DND-41 (cell line): ENCODE measurements around the gene TIPARP.

Source experiments
- ATAC-seq: fragments of 200-7000 bp; cut with Tn5 transposase; 3 replicates; pipeline ENCODE4 v1.9.1; 2021; ENCODE audit warnings: low read depth; ENCODE audit not compliant: insufficient read depth
- DNase-seq: peaks from one replicate; pipeline ENCODE4 v3.0.0-alpha.2; 2020
- H2AFZ ChIP-seq: 2 replicates; pipeline ENCODE4 v1.6.0; 2012; ENCODE audit warnings: low read depth, low read length
- H3K27ac ChIP-seq: 2 replicates; pipeline ENCODE4 v1.5.1; 2012; ENCODE audit warnings: low read length, inconsistent platforms
- H3K27me3 ChIP-seq: fragments of 200-600 bp; sonication (generic); 2 replicates; pipeline ENCODE4 v1.6.0; 2012; ENCODE audit warnings: low read length, mild to moderate bottlenecking, inconsistent platforms; ENCODE audit not compliant: insufficient read depth, poor library complexity
- H3K36me3 ChIP-seq: 2 replicates; pipeline ENCODE4 v1.5.1; 2012; ENCODE audit warnings: low read length, inconsistent platforms; ENCODE audit not compliant: insufficient read depth
- H3K4me1 ChIP-seq: 2 replicates; pipeline ENCODE4 v1.5.1; 2012; ENCODE audit warnings: mild to moderate bottlenecking, low read length; ENCODE audit not compliant: insufficient read depth
- H3K4me2 ChIP-seq: 2 replicates; pipeline ENCODE4 v1.6.0; 2012; ENCODE audit warnings: mild to moderate bottlenecking, moderate library complexity, low read length, inconsistent platforms; ENCODE audit not compliant: insufficient read depth
- H3K4me3 ChIP-seq, 2 experiments: fragments of 200-600 bp in 1 of 2; shearing (Covaris generic) in 1 of 2; 2 replicates each; pipeline ENCODE4 v1.5.1; 2012 to 2016; ENCODE audit warnings: inconsistent platforms in 2 of 2, low read length in 2 of 2, mild to moderate bottlenecking in 2 of 2, low read depth in 1 of 2, moderate library complexity in 1 of 2
- H3K79me2 ChIP-seq: 2 replicates; pipeline ENCODE4 v1.6.0; 2012; ENCODE audit warnings: low read length, inconsistent platforms; ENCODE audit not compliant: insufficient read depth
- H3K9ac ChIP-seq: 2 replicates; pipeline ENCODE4 v1.6.0; 2012; ENCODE audit warnings: low read depth, mild to moderate bottlenecking, inconsistent platforms, low read length, moderate library complexity
- H3K9me3 ChIP-seq: 2 replicates; pipeline ENCODE4 v1.5.1; 2012; ENCODE audit warnings: low read length, moderate library complexity, mild to moderate bottlenecking, inconsistent platforms; ENCODE audit not compliant: insufficient read depth, severe bottlenecking
- H4K20me1 ChIP-seq: 2 replicates; pipeline ENCODE4 v1.6.0; 2012; ENCODE audit warnings: low read length; ENCODE audit not compliant: insufficient read depth
- EZH2 ChIP-seq: IDR thresholded peaks from 3 replicates; pipeline ENCODE4 v1.6.1; 2012; ENCODE audit warnings: borderline replicate concordance, low read depth, mild to moderate bottlenecking, moderate library complexity, low read length, inconsistent platforms; ENCODE audit not compliant: severe bottlenecking
- TF ChIP-seq, protein P1 (sequence below): IDR thresholded peaks from 2 replicates; pipeline ENCODE4 v1.5.1; 2012; ENCODE audit warnings: borderline replicate concordance, low read length, moderate library complexity, mild to moderate bottlenecking; ENCODE audit not compliant: poor library complexity, severe bottlenecking; ENCODE audit errors: extremely low read depth

TIPARP gene

DNA sequence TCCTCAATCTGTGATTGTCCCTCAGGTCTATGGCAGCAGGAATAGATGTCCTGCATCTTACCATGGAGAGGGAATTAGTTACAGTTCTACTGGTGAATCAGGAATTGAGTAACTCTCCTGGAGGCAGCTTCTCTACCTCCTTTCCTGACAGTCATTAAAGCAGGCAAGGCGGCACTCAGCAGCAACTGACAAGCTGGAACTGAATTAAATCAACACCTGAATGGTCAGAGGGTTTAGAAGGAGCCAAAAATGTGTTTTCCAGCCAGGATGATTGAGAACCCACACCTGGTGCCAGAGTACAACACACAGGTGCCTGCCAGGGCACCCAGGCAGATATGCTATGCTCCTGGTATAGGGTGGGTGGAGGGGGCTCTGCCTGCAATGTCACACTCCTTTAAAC is 43.1 kb upstream of the TIPARP start:
- Histone ChIP-seq H4K20me1 (no peaks in the 10 kb centered on the region; the same call in 1 of the 2 replicates), H3K4me2 (no peak overlapping the region), H3K27ac (no peak overlapping the region), H2AFZ (no peak overlapping the region), H3K9ac (no peak overlapping the region), H3K36me3 (no peaks in the 10 kb centered on the region), H3K4me3 (no peak overlapping the region), H3K79me2 (no peaks in the 10 kb centered on the region), H3K27me3 (peaks cover 9% of the 10 kb centered on the region), H3K9me3 (no peaks in the 10 kb centered on the region), H3K4me1 (no peaks in the 10 kb centered on the region)
- ATAC-seq (no peak), DNase-seq (no peak)
- TF ChIP-seq, protein P1, sequence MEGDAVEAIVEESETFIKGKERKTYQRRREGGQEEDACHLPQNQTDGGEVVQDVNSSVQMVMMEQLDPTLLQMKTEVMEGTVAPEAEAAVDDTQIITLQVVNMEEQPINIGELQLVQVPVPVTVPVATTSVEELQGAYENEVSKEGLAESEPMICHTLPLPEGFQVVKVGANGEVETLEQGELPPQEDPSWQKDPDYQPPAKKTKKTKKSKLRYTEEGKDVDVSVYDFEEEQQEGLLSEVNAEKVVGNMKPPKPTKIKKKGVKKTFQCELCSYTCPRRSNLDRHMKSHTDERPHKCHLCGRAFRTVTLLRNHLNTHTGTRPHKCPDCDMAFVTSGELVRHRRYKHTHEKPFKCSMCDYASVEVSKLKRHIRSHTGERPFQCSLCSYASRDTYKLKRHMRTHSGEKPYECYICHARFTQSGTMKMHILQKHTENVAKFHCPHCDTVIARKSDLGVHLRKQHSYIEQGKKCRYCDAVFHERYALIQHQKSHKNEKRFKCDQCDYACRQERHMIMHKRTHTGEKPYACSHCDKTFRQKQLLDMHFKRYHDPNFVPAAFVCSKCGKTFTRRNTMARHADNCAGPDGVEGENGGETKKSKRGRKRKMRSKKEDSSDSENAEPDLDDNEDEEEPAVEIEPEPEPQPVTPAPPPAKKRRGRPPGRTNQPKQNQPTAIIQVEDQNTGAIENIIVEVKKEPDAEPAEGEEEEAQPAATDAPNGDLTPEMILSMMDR: no peak
- no peak for TF ChIP-seq EZH2

DNA sequence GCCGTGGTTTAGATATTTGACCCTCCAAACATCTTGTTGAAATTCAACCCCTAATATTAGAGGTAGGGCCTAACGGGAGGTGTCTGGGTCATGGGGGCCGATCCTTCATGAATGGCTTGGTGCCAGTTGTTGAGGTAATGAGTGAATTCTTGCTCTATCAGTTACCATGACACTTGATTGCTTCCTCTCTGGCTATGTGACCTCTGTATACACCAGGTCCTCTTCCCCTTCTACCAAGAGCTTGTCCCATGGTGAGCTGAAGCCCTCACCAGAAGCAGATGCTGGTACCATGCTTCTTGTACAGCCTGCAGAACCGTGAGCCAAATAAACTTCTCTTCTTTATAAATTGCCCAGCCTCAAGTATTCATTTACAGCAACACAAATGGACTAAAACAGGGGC is 41.8 kb upstream of the TIPARP start:
- Histone ChIP-seq H3K9me3 (no peaks in the 10 kb centered on the region), H3K79me2 (no peaks in the 10 kb centered on the region), H3K4me1 (no peaks in the 10 kb centered on the region), H3K4me2 (no peak overlapping the region), H3K4me3 (no peak overlapping the region), H3K9ac (no peak overlapping the region), H3K27me3 (peaks cover 11% of the 10 kb centered on the region), H4K20me1 (no peaks in the 10 kb centered on the region; the same call in 1 of the 2 replicates), H3K36me3 (no peaks in the 10 kb centered on the region), H2AFZ (no peak overlapping the region), H3K27ac (no peak overlapping the region)
- DNase-seq (no peak), ATAC-seq (no peak)
- TF ChIP-seq, protein P1: no peak
- TF ChIP-seq EZH2: no peak

DNA sequence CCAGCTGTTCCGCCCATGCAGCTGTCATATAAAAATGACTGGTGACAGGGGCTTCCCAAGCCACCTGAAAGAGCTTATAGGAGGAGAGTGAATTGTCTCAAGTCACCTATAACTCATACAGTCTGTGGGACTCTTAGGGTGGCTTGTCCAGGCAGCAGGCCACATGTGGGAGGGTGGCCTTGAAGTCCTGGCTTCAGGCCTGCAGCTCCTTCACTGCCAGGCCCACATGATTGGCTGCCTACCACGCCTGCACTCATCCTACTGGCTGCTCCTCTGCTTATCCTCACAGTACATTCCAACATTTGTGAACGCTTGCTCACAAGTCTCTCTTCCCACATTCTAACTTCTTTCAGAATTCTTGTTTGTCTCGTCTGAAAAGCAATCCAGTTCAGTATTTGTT is 41.1 kb upstream of the TIPARP start:
- no peak for TF ChIP-seq EZH2
- TF ChIP-seq, protein P1: no peak
- no peaks in the 10 kb centered on the region for H3K4me1 ChIP-seq
- DNase-seq (no peak), ATAC-seq (no peak)
- H3K27me3 ChIP-seq: peaks cover 11% of the 10 kb centered on the region
- no peak overlapping the region for H3K4me2 ChIP-seq
- no peaks in the 10 kb centered on the region for H3K36me3 ChIP-seq
- H3K79me2 ChIP-seq: no peaks in the 10 kb centered on the region
- H3K9me3 ChIP-seq: no peaks in the 10 kb centered on the region
- H3K4me3 ChIP-seq: no peak overlapping the region
- no peak overlapping the region for H3K9ac ChIP-seq
- no peak overlapping the region for H3K27ac ChIP-seq
- H2AFZ ChIP-seq: no peak overlapping the region
- H4K20me1 ChIP-seq: no peaks in the 10 kb centered on the region; the same call in 1 of the 2 replicates

DNA sequence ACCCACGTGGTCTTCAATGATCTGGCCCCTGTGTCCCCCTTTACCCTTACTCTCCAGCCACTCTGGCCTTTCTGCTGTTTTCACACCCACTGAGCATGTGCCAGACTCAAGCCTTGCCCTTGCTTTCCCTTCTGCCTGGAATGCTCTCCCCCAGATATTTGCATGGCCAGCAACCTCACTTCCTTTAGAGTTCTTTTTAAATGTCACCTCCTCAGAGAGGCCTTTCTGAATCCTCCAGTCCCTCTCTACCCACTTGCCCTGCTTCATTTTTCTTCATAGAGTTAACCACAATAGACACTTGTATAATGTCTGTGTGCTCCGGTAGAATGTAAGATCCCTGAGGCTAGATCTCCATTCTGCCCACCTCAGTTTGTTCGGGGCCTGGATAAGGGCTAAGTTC is 39.4 kb upstream of the TIPARP start:
- Histone ChIP-seq H3K27ac (no peak overlapping the region), H4K20me1 (no peaks in the 10 kb centered on the region; the same call in 1 of the 2 replicates), H3K9me3 (no peaks in the 10 kb centered on the region), H3K36me3 (no peaks in the 10 kb centered on the region), H3K4me2 (no peak overlapping the region), H3K4me1 (no peaks in the 10 kb centered on the region), H2AFZ (no peak overlapping the region), H3K9ac (no peak overlapping the region), H3K4me3 (no peak overlapping the region), H3K79me2 (no peaks in the 10 kb centered on the region), H3K27me3 (peaks cover 17% of the 10 kb centered on the region)
- ATAC-seq: no peak
- no peak for DNase-seq
- TF ChIP-seq, protein P1: no peak
- no peak for TF ChIP-seq EZH2
